H1 (cell line): ENCODE results near the gene SLC2A4RG. TPM values are rescaled to one million over a fixed set of nuclear protein-coding genes. Genes with fewer than 3 reads are reported as not detected.

Source experiments
- CTCF ChIA-PET: fragments of 300-600 bp; sonication (Branson Sonifier 250); formaldehyde crosslinking; loops from one replicate; lab custom pipeline; 2021; ENCODE audit not compliant: partially characterized antibody; lab: Charles Lee
- POLR2A ChIA-PET: fragments of 300-600 bp; sonication (Branson Sonifier 250); formaldehyde crosslinking; loops from one replicate; lab custom pipeline; 2021; ENCODE audit warnings: inconsistent platforms; ENCODE audit not compliant: partially characterized antibody; lab: Charles Lee
- DNase-seq, 2 experiments: peaks; one replicate each; pipeline versions ENCODE4 v3.0.0 to v3.0.0-alpha.2; 2010 to 2022; ENCODE audit warnings: low spot score in 2 of 2, low read depth in 1 of 2, mixed read lengths in 1 of 2
- FAIRE-seq: peaks from 2 replicates; lab custom pipeline; 2011; peaks lifted over from hg19 to GRCh38; lab: Jason Lieb, UNC
- H2AFZ ChIP-seq: 2 replicates; pipeline ENCODE4 v1.8.1; 2012; ENCODE audit warnings: low read length, inconsistent platforms
- H2AK5ac ChIP-seq: 2 replicates; pipeline ENCODE4 v1.6.1; 2013; ENCODE audit warnings: low read depth, low read length
- H2BK120ac ChIP-seq: replicated peaks from 2 replicates; pipeline ENCODE3; 2013; ENCODE audit warnings: low read depth, low read length, inconsistent platforms
- H2BK12ac ChIP-seq: 2 replicates; pipeline ENCODE4 v1.6.1; 2013; ENCODE audit warnings: low read depth, low read length
- H2BK15ac ChIP-seq: 2 replicates; pipeline ENCODE4 v1.6.1; 2013; ENCODE audit warnings: low read length
- H2BK20ac ChIP-seq: 2 replicates; pipeline ENCODE4 v1.6.1; 2013; ENCODE audit warnings: low read length
- H2BK5ac ChIP-seq: 2 replicates; pipeline ENCODE4 v1.6.1; 2013; ENCODE audit warnings: low read depth, low read length
- H3K14ac ChIP-seq: 2 replicates; pipeline ENCODE4 v1.6.1; 2013; ENCODE audit warnings: inconsistent platforms; ENCODE audit not compliant: insufficient read length
- H3K18ac ChIP-seq: 2 replicates; pipeline ENCODE4 v1.6.1; 2013; ENCODE audit warnings: low read length; ENCODE audit errors: extremely low read depth
- H3K23ac ChIP-seq: 2 replicates; pipeline ENCODE4 v1.6.1; 2013; ENCODE audit warnings: inconsistent platforms; ENCODE audit not compliant: insufficient read length
- H3K23me2 ChIP-seq: 2 replicates; pipeline ENCODE4 v1.6.1; 2013; ENCODE audit warnings: low read depth, low read length
- H3K27ac ChIP-seq: 2 replicates; pipeline ENCODE4 v1.6.1; 2011; ENCODE audit warnings: low read depth, low read length, inconsistent platforms
- H3K27me3 ChIP-seq, 4 experiments: replicated peaks in 1 of 4; 1 replicate in 1 of 4; 2 replicates in 3 of 4; pipeline versions ENCODE4 v1.6.1 to v1.8.1; 2011 to 2013; ENCODE audit warnings: low read length in 3 of 4, mild to moderate bottlenecking in 3 of 4, inconsistent platforms in 2 of 4, mixed read lengths in 2 of 4, moderate library complexity in 1 of 4; ENCODE audit not compliant: control insufficient read depth in 3 of 4, insufficient read depth in 3 of 4; ENCODE audit errors: extremely low read depth in 1 of 4
- H3K36me3 ChIP-seq, 4 experiments: 2 replicates each; pipeline versions ENCODE4 v1.6.1 to v1.8.1; 2011 to 2013; ENCODE audit warnings: mild to moderate bottlenecking in 4 of 4, low read length in 3 of 4, moderate library complexity in 2 of 4, control low read depth in 1 of 4, inconsistent platforms in 1 of 4; ENCODE audit not compliant: insufficient read depth in 4 of 4, control insufficient read depth in 2 of 4
- H3K4ac ChIP-seq: replicated peaks from 2 replicates; pipeline ENCODE3; 2013; ENCODE audit warnings: low read length, low read depth, mixed read lengths, inconsistent platforms; ENCODE audit not compliant: insufficient read length
- H3K4me1 ChIP-seq, 4 experiments: replicated peaks in 1 of 4; 1 replicate in 1 of 4; 2 replicates in 3 of 4; pipeline versions ENCODE4 v1.6.1 to v1.8.1; 2011 to 2013; ENCODE audit warnings: low read length in 3 of 4, inconsistent platforms in 2 of 4, mixed read lengths in 1 of 4; ENCODE audit not compliant: insufficient read depth in 4 of 4, control insufficient read depth in 3 of 4
- H3K4me2 ChIP-seq, 2 experiments: 2 replicates each; pipeline versions ENCODE4 v1.6.1 to v1.8.1; 2011 to 2013; ENCODE audit warnings: low read depth in 2 of 2, low read length in 2 of 2, control low read depth in 1 of 2, inconsistent platforms in 1 of 2, mild to moderate bottlenecking in 1 of 2; ENCODE audit not compliant: insufficient read depth in 1 of 2
- H3K4me3 ChIP-seq, 4 experiments: fragments of 200-600, 300-600 bp in 1 of 4; sonication (generic), shearing (Covaris generic), sonication (Bioruptor Twin) in 1 of 4; 2 replicates each; pipeline versions ENCODE4 v1.5.1 to v1.8.1; 2011 to 2016; ENCODE audit warnings: low read length in 4 of 4, low read depth in 3 of 4, control low read depth in 2 of 4, inconsistent platforms in 2 of 4, mild to moderate bottlenecking in 2 of 4, mixed read lengths in 1 of 4, moderate library complexity in 1 of 4; ENCODE audit not compliant: insufficient read depth in 2 of 4; ENCODE audit errors: extremely low read depth in 1 of 4
- H3K56ac ChIP-seq: replicated peaks from 2 replicates; pipeline ENCODE3; 2013; ENCODE audit warnings: low read depth, mild to moderate bottlenecking, mixed read lengths, low read length, inconsistent platforms; ENCODE audit not compliant: insufficient read length
- H3K79me1 ChIP-seq: 2 replicates; pipeline ENCODE4 v1.6.1; 2013; ENCODE audit warnings: low read depth, low read length, control low read depth
- H3K79me2 ChIP-seq, 2 experiments: 2 replicates each; pipeline versions ENCODE4 v1.6.1 to v1.8.1; 2012 to 2013; ENCODE audit warnings: low read length in 2 of 2, mild to moderate bottlenecking in 2 of 2, inconsistent platforms in 1 of 2; ENCODE audit not compliant: insufficient read depth in 2 of 2, control insufficient read depth in 1 of 2
- H3K9ac ChIP-seq, 4 experiments: replicated peaks in 1 of 4; 1 replicate in 1 of 4; 2 replicates in 3 of 4; pipeline versions ENCODE4 v1.6.1 to v1.8.1; 2011 to 2013; ENCODE audit warnings: low read depth in 3 of 4, low read length in 3 of 4, control low read depth in 2 of 4, mild to moderate bottlenecking in 2 of 4, moderate library complexity in 2 of 4, inconsistent platforms in 1 of 4; ENCODE audit errors: extremely low read depth in 1 of 4
- H3K9me3 ChIP-seq, 2 experiments: 2 replicates each; pipeline versions ENCODE4 v1.6.1 to v1.8.1; 2012 to 2013; ENCODE audit warnings: mild to moderate bottlenecking in 2 of 2, moderate library complexity in 2 of 2, control low read depth in 1 of 2, inconsistent platforms in 1 of 2, low read depth in 1 of 2, low read length in 1 of 2, mixed read lengths in 1 of 2; ENCODE audit not compliant: insufficient read depth in 2 of 2
- H4K20me1 ChIP-seq, 2 experiments: replicated peaks in 1 of 2; 2 replicates each; pipeline versions ENCODE3 to v1.8.1; 2011 to 2013; ENCODE audit warnings: inconsistent platforms in 2 of 2, low read length in 2 of 2, mild to moderate bottlenecking in 1 of 2; ENCODE audit not compliant: insufficient read depth in 2 of 2, control insufficient read depth in 1 of 2
- H4K5ac ChIP-seq: 2 replicates; pipeline ENCODE4 v1.6.1; 2013; ENCODE audit warnings: low read length, low read depth, mixed read lengths, inconsistent platforms; ENCODE audit not compliant: insufficient read length
- H4K8ac ChIP-seq: 2 replicates; pipeline ENCODE4 v1.8.0; 2013; ENCODE audit warnings: mild to moderate bottlenecking, moderate library complexity, low read length, inconsistent platforms; ENCODE audit not compliant: insufficient read depth; ENCODE audit errors: extremely low read depth
- H4K91ac ChIP-seq: replicated peaks from 2 replicates; pipeline ENCODE3; 2013; ENCODE audit warnings: low read length, mixed read lengths, inconsistent platforms; ENCODE audit not compliant: insufficient read length
- BCL11A ChIP-seq, 2 experiments: IDR thresholded peaks; one replicate each; pipeline ENCODE4 v1.6.1; 2011; ENCODE audit warnings: low read depth in 2 of 2, low read length in 2 of 2, mild to moderate bottlenecking in 2 of 2
- CBX8 ChIP-seq: fragments of 300-800, 300-1000 bp; sonication (generic); IDR thresholded peaks from 2 replicates; pipeline ENCODE4 v1.7.1; 2016; ENCODE audit warnings: low read depth, low read length, borderline replicate concordance
- CHD1 ChIP-seq: IDR thresholded peaks from 2 replicates; pipeline ENCODE4 v1.6.1; 2012; ENCODE audit warnings: low read depth, low read length, improper control_type of control experiment
- CHD2 ChIP-seq: IDR thresholded peaks from 2 replicates; pipeline ENCODE4 v1.6.1; 2012; ENCODE audit warnings: low read length, improper control_type of control experiment
- GABPA ChIP-seq: IDR thresholded peaks from 2 replicates; pipeline ENCODE4 v1.6.1; 2011; ENCODE audit warnings: mild to moderate bottlenecking, low read length, moderate library complexity, borderline replicate concordance; ENCODE audit not compliant: insufficient read depth
- GTF2F1 ChIP-seq: IDR thresholded peaks from 2 replicates; pipeline ENCODE4 v1.6.1; 2012; ENCODE audit warnings: low read depth, low read length, improper control_type of control experiment, borderline replicate concordance
- POLR2A ChIP-seq, 2 experiments: IDR thresholded peaks; 1 replicate in 1 of 2; 2 replicates in 1 of 2; pipeline ENCODE4 v1.6.1; 2011; ENCODE audit warnings: low read depth in 2 of 2, low read length in 2 of 2, mild to moderate bottlenecking in 2 of 2; ENCODE audit errors: control extremely low read depth in 1 of 2
- RFX5 ChIP-seq: IDR thresholded peaks from 2 replicates; pipeline ENCODE4 v1.6.1; 2011; ENCODE audit warnings: low read depth, low read length, improper control_type of control experiment, borderline replicate concordance
- RNF2 ChIP-seq: fragments of 200-900, 300-1000 bp; sonication (generic); IDR thresholded peaks from 2 replicates; pipeline ENCODE4 v1.7.1; 2016; ENCODE audit warnings: borderline replicate concordance, low read depth, mild to moderate bottlenecking, antibody characterized with exemption, low read length; ENCODE audit not compliant: poor library complexity, severe bottlenecking; ENCODE audit errors: missing control alignments
- SIX5 ChIP-seq: IDR thresholded peaks from 2 replicates; pipeline ENCODE4 v1.6.1; 2011; ENCODE audit warnings: mild to moderate bottlenecking, low read depth, low read length
- SP2 ChIP-seq: IDR thresholded peaks from 2 replicates; pipeline ENCODE4 v1.6.1; 2012; ENCODE audit warnings: mild to moderate bottlenecking, low read length, inconsistent platforms
- TAF1 ChIP-seq: IDR thresholded peaks from 2 replicates; pipeline ENCODE4 v1.6.1; 2011; ENCODE audit warnings: mild to moderate bottlenecking, low read depth, low read length
- WGBS, 2 experiments: shearing (Covaris generic) in 1 of 2; methylation state at CpG; one replicate each; pipeline versions ENCODE4 v1.1.6 to v1.1.7; 2013 to 2015; ENCODE audit warnings: low lambda C conversion rate in 2 of 2, mixed read lengths in 2 of 2, inconsistent platforms in 1 of 2, low coverage in 1 of 2, missing lambda C conversion rate in 1 of 2; ENCODE audit not compliant: insufficient replicate concordance in 2 of 2, insufficient coverage in 1 of 2, insufficient read length in 1 of 2; ENCODE audit errors: extremely low coverage in 1 of 2, missing lambda C conversion rate in 1 of 2; 5-methylcytosine and 5-hydroxymethylcytosine counted together
- polyA plus RNA-seq, 7 experiments: library from polyadenylated mRNA; depleted of rRNA in 3 of 7; stranded (reverse) in 5 of 7; unstranded in 2 of 7; fragments of >200 nt in 5 of 7; fragments of 200-250 nt in 2 of 7; gene quantifications; 1 replicate in 5 of 7; 2 replicates in 1 of 7; 4 replicates in 1 of 7; pipeline versions ENCODE4 v1.2.1 to v1.2.3, GENCODE V29; 2011 to 2013; ENCODE audit warnings: missing spikeins in 2 of 7, mixed read lengths in 2 of 7
- total RNA-seq: library from RNA; stranded (reverse); fragmentation: NEBNext Ultra II Directional; extraction: Animal tissue kit (Norgen Biotek cat#: 25700); gene quantifications from 2 replicates; pipeline ENCODE4 v1.2.1, GENCODE V29; 2021

Gene SLC2A4RG
- total and polyA plus RNA-seq, 2 of the 8 experiments (the other 6 are each of a cell fraction or from before 2014, with no cell fraction given) = 15.9 to 29.1 TPM

- Histone ChIP-seq H3K14ac (no peak overlapping the region), H2BK15ac (no peak overlapping the region), H3K23ac (no peak overlapping the region), H3K56ac (no peak overlapping the region), H4K91ac (no peak overlapping the region), H3K27ac (no peak overlapping the region), H3K9ac (no peak overlapping the region), H3K36me3 (peaks cover 0 to 9% (median 3%) of the 10 kb centered on the region in 4 experiments; a peak in 4 of 8 replicates), H4K8ac (no peak overlapping the region; the same call in none of the 2 replicates), H2BK12ac (no peak overlapping the region), H3K4me3 (no peak overlapping the region), H2BK20ac (no peak overlapping the region), H3K27me3 (no peaks in the 10 kb centered on the region), H4K20me1 (peaks cover 0 to 3% of the 10 kb centered on the region in 2 experiments), H3K4me2 (no peak overlapping the region), H2AFZ (no peak overlapping the region), H3K18ac (no peak overlapping the region), H3K79me1 (no peaks in the 10 kb centered on the region; the same call in 1 of the 2 replicates), H3K79me2 (no peaks in the 10 kb centered on the region), H4K5ac (no peak overlapping the region), H2BK120ac (no peak overlapping the region), H2AK5ac (no peak overlapping the region), H2BK5ac (peak overlapping the region; percentile 71; the same call in 1 of the 2 replicates), H3K4me1 (peaks cover 0 to 14% (median 4%) of the 10 kb centered on the region in 4 experiments; a peak in 6 of 7 replicates), H3K9me3 (no peaks in the 10 kb centered on the region), H3K23me2 (no peaks in the 10 kb centered on the region), H3K4ac (no peak overlapping the region)
- DNase-seq (no peak), FAIRE-seq (no peak)
- POLR2A ChIA-PET = interaction anchor here (0.6 to 1.8 kb wide), 3 partner anchors 9 to 49 kb away, joined by 3 to 6 read pairs (median 3); no protein-coding TSS in a partner anchor
- CTCF ChIA-PET = no interaction called here
- 96% methylated on average over 10 of the region's 13 CpGs; no CpG with 5 or more reads in 1 of the 2 experiments for WGBS, 2 experiments
- TF ChIP-seq GABPA (no peak), SP2 (no peak), BCL11A (IDR thresholded peaks at IDR 0.05; ENCODE audit: low read depth in 2 of 2, low read length in 2 of 2) (no peak), CBX8 (no peak), RNF2 (no peak), TAF1 (no peak), POLR2A (IDR thresholded peaks at IDR 0.05; ENCODE audit: control extremely low read depth in 1 of 2, low read depth in 2 of 2, low read length in 2 of 2) (no peak), CHD2 (no peak), SIX5 (no peak), CHD1 (no peak), RFX5 (no peak), GTF2F1 (no peak)
These were observed 8.1 kb downstream of the SLC2A4RG start for GRCh38 chr20:63747622-63748069.
